ENCODE data around the gene SERPINA1. TPM values are rescaled to one million over a fixed set of nuclear protein-coding genes. Genes with fewer than 3 reads are reported as not detected.

The SERPINA1 gene
- total RNA-seq, 1 donor from 2014 or later: not detected

GRCh38 chr14:94343238-94344005 lies 45.0 kb downstream of the SERPINA1 start:
- H3K4me3 Mint-ChIP-seq: no peak overlapping the region

GRCh38 chr14:94342334-94342934 lies 46.0 kb downstream of the SERPINA1 start:
- H3K27ac Mint-ChIP-seq (ENCODE audit: unreplicated experiment): no peak overlapping the region
- peaks cover 15% of the 10 kb centered on the region for H3K27me3 Mint-ChIP-seq (ENCODE audit: low read depth)
- DNase-seq (ENCODE audit: low read depth, low spot score): no peak
- H3K9me3 Mint-ChIP-seq: no peaks in the 10 kb centered on the region
- TF ChIP-seq CTCF (conservative IDR thresholded peaks at IDR 0.05): no peak
- H3K4me1 Mint-ChIP-seq: no peaks in the 10 kb centered on the region
- H3K4me3 Mint-ChIP-seq: no peak overlapping the region
- H3K36me3 Mint-ChIP-seq (ENCODE audit: low read depth): no peaks in the 10 kb centered on the region

More at GRCh38 chr14:94343238-94344005, 45.0 kb downstream of the SERPINA1 start:
- Mint-ChIP-seq H3K36me3 (ENCODE audit: low read depth) (no peaks in the 10 kb centered on the region), H3K9me3 (no peaks in the 10 kb centered on the region), H3K4me1 (no peaks in the 10 kb centered on the region), H3K27me3 (ENCODE audit: low read depth) (peaks cover 15% of the 10 kb centered on the region), H3K27ac (ENCODE audit: unreplicated experiment) (no peak overlapping the region)
- DNase-seq (ENCODE audit: low read depth, low spot score): no peak
- TF ChIP-seq CTCF (conservative IDR thresholded peaks at IDR 0.05): no peak

- DNase-seq (ENCODE audit: low read depth, low spot score): no peak
- Mint-ChIP-seq H3K4me3 (no peak overlapping the region), H3K4me1 (no peaks in the 10 kb centered on the region), H3K36me3 (ENCODE audit: low read depth) (no peaks in the 10 kb centered on the region), H3K27ac (ENCODE audit: unreplicated experiment) (no peak overlapping the region), H3K27me3 (ENCODE audit: low read depth) (peaks cover 15% of the 10 kb centered on the region), H3K9me3 (no peaks in the 10 kb centered on the region)
- TF ChIP-seq CTCF (conservative IDR thresholded peaks at IDR 0.05): no peak
These were observed 46.6 kb downstream of the SERPINA1 start for GRCh38 chr14:94341656-94342333.

GRCh38 chr14:94340533-94340932 lies 47.9 kb downstream of the SERPINA1 start:
- Mint-ChIP-seq H3K36me3 (ENCODE audit: low read depth) (no peaks in the 10 kb centered on the region), H3K4me3 (no peak overlapping the region), H3K27me3 (ENCODE audit: low read depth) (peaks cover 15% of the 10 kb centered on the region), H3K9me3 (no peaks in the 10 kb centered on the region), H3K4me1 (no peaks in the 10 kb centered on the region), H3K27ac (ENCODE audit: unreplicated experiment) (no peak overlapping the region)
- TF ChIP-seq CTCF (conservative IDR thresholded peaks at IDR 0.05): no peak
- no peak for DNase-seq (ENCODE audit: low read depth, low spot score)

GRCh38 chr14:94338023-94338422 lies 50.4 kb downstream of the SERPINA1 start:
- Mint-ChIP-seq H3K27me3 (ENCODE audit: low read depth) (peaks cover 15% of the 10 kb centered on the region), H3K27ac (ENCODE audit: unreplicated experiment) (no peak overlapping the region), H3K9me3 (no peaks in the 10 kb centered on the region), H3K36me3 (ENCODE audit: low read depth) (no peaks in the 10 kb centered on the region), H3K4me1 (no peaks in the 10 kb centered on the region), H3K4me3 (no peak overlapping the region)
- DNase-seq (ENCODE audit: low read depth, low spot score): no peak
- no peak for TF ChIP-seq CTCF (conservative IDR thresholded peaks at IDR 0.05)
